Ishikawa (cell line): ENCODE measurements around the gene UBXN4.

Experiments
- CEBPB ChIP-seq: IDR thresholded peaks from 2 replicates; pipeline ENCODE4 v1.6.1; 2012
- CREB1 ChIP-seq: IDR thresholded peaks from 2 replicates; pipeline ENCODE4 v1.6.1; 2012; ENCODE audit warnings: low read depth
- EGR1 ChIP-seq: IDR thresholded peaks from 2 replicates; pipeline ENCODE4 v1.6.1; 2012
- EP300 ChIP-seq: IDR thresholded peaks from 2 replicates; pipeline ENCODE4 v1.6.1; 2012; ENCODE audit warnings: borderline replicate concordance
- FOXM1 ChIP-seq: IDR thresholded peaks from 2 replicates; pipeline ENCODE4 v1.6.1; 2012; ENCODE audit warnings: low read depth, borderline replicate concordance
- MAX ChIP-seq: IDR thresholded peaks from 2 replicates; pipeline ENCODE4 v1.6.1; 2012
- NFIC ChIP-seq: IDR thresholded peaks from 2 replicates; pipeline ENCODE4 v1.6.1; 2012
- RAD21 ChIP-seq: IDR thresholded peaks from 2 replicates; pipeline ENCODE4 v1.6.1; 2012; ENCODE audit warnings: low read depth
- TAF1 ChIP-seq: IDR thresholded peaks from 2 replicates; pipeline ENCODE4 v1.6.1; 2012; ENCODE audit warnings: low read depth, mild to moderate bottlenecking
- TCF12 ChIP-seq: IDR thresholded peaks from 2 replicates; pipeline ENCODE4 v1.6.1; 2012; ENCODE audit warnings: low read depth
- TEAD4 ChIP-seq: IDR thresholded peaks from 2 replicates; pipeline ENCODE4 v1.6.1; 2012
- YY1 ChIP-seq: IDR thresholded peaks from 2 replicates; pipeline ENCODE4 v1.6.1; 2012; ENCODE audit warnings: low read depth
- ZBTB7A ChIP-seq: IDR thresholded peaks from 2 replicates; pipeline ENCODE4 v1.6.1; 2012; ENCODE audit warnings: low read depth
- TF ChIP-seq, protein P1 (sequence below): IDR thresholded peaks from 2 replicates; pipeline ENCODE4 v1.6.1; 2012; ENCODE audit warnings: low read depth, mild to moderate bottlenecking
- TF ChIP-seq, protein P2 (sequence below): IDR thresholded peaks from 2 replicates; pipeline ENCODE4 v1.6.1; 2012

UBXN4 gene

DNA sequence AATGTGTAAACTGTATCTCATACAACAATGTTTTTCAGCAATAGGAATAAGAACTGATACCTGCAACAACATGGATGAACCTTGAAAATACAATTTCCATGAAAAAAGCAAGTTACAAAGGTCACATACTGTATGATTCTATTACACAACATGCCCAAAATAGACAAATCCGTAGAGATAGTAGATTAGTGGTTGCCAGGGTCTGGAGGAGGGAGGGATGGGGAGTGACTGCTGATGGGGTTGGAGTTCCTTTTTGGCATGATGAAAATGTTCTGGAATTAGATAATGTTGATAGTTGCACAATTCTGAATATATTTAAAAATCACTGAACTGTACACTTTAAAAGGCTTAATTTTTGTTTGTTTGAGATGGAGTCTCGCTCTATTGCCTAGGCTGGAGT lies 33.8 kb downstream of the UBXN4 start:
- TF ChIP-seq EP300 (no peak), TEAD4 (no peak), EGR1 (no peak), NFIC (no peak), TCF12 (no peak), CEBPB (no peak), MAX (no peak), FOXM1 (no peak), TAF1 (no peak), YY1 (no peak), ZBTB7A (no peak), CREB1 (no peak), RAD21 (no peak)
- TF ChIP-seq, protein P1, sequence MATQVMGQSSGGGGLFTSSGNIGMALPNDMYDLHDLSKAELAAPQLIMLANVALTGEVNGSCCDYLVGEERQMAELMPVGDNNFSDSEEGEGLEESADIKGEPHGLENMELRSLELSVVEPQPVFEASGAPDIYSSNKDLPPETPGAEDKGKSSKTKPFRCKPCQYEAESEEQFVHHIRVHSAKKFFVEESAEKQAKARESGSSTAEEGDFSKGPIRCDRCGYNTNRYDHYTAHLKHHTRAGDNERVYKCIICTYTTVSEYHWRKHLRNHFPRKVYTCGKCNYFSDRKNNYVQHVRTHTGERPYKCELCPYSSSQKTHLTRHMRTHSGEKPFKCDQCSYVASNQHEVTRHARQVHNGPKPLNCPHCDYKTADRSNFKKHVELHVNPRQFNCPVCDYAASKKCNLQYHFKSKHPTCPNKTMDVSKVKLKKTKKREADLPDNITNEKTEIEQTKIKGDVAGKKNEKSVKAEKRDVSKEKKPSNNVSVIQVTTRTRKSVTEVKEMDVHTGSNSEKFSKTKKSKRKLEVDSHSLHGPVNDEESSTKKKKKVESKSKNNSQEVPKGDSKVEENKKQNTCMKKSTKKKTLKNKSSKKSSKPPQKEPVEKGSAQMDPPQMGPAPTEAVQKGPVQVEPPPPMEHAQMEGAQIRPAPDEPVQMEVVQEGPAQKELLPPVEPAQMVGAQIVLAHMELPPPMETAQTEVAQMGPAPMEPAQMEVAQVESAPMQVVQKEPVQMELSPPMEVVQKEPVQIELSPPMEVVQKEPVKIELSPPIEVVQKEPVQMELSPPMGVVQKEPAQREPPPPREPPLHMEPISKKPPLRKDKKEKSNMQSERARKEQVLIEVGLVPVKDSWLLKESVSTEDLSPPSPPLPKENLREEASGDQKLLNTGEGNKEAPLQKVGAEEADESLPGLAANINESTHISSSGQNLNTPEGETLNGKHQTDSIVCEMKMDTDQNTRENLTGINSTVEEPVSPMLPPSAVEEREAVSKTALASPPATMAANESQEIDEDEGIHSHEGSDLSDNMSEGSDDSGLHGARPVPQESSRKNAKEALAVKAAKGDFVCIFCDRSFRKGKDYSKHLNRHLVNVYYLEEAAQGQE = no peak
- TF ChIP-seq, protein P2, sequence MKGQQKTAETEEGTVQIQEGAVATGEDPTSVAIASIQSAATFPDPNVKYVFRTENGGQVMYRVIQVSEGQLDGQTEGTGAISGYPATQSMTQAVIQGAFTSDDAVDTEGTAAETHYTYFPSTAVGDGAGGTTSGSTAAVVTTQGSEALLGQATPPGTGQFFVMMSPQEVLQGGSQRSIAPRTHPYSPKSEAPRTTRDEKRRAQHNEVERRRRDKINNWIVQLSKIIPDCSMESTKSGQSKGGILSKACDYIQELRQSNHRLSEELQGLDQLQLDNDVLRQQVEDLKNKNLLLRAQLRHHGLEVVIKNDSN = no peak

- TF ChIP-seq, protein P1 = no peak
- TF ChIP-seq CEBPB (no peak), TAF1 (no peak), MAX (no peak), TEAD4 (no peak), FOXM1 (no peak), RAD21 (no peak), NFIC (no peak)
- TF ChIP-seq, protein P2 = no peak
These were observed 34.7 kb downstream of the UBXN4 start for GRCh38 chr2:135776367-135776766.

GRCh38 chr2:135782231-135782630 lies 40.6 kb downstream of the UBXN4 start:
- TF ChIP-seq CEBPB (no peak), RAD21 (no peak), MAX (no peak), EGR1 (no peak), TCF12 (no peak), TAF1 (no peak), YY1 (no peak), ZBTB7A (no peak), FOXM1 (no peak)
- TF ChIP-seq, protein P1 = no peak
- TF ChIP-seq, protein P2 = no peak

DNA sequence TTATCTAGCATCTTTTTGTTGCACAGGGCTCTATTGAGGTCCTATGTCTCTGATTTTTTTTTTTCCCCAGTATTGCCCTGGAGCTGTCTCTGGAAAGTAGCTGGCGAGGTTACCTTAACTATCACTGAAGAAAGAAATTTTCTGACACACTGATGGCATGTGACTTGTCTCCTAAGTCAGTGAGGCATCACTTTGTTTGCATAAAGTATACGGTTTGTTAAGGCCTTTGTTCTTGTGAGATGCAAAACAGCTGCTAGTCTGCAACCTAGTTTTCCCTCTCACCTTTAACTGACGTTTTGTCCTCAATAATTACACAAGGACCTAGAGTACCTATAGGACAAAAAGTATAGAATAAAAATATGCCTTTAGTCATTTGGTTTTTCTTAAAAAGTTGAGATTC lies 41.8 kb downstream of the UBXN4 start:
- TF ChIP-seq CREB1 (no peak), RAD21 (no peak), EGR1 (no peak), TAF1 (no peak), CEBPB (no peak), YY1 (no peak), TCF12 (no peak), FOXM1 (no peak), ZBTB7A (no peak)
